IMR-90 (cell line): ENCODE measurements around the gene PCDHA4. TPM values are rescaled to one million over a fixed set of nuclear protein-coding genes. Genes with fewer than 3 reads are reported as not detected.

Experiments used
- ATAC-seq: fragments of 200-7000 bp; cut with Tn5 transposase; 2 replicates; pipeline ENCODE4 v1.9.1; 2020; ENCODE audit warnings: low read depth, mild to moderate bottlenecking, moderate library complexity
- BruUV-seq: library from RNA; stranded (reverse); fragments of 400-500 nt; replicated peaks from 2 replicates; lab custom pipeline; 2021; lab: Mats Ljungman, UMichigan
- CTCF ChIA-PET: fragments of 300-600 bp; formaldehyde crosslinking; extraction: SDS; loops from one replicate; lab custom pipeline; 2021; ENCODE audit warnings: antibody characterized with exemption; lab: Yijun Ruan, JAX
- POLR2A ChIA-PET: fragments of 300-600 bp; sonication (Branson Sonifier 250); formaldehyde crosslinking; loops from one replicate; lab custom pipeline; 2022; ENCODE audit warnings: antibody characterized with exemption; ENCODE audit not compliant: unreplicated experiment; lab: Charles Lee
- DNase-seq: peaks from one replicate; pipeline ENCODE4 v3.0.0; 2013
- H2AFZ ChIP-seq: replicated peaks from 2 replicates; pipeline ENCODE3; 2013; ENCODE audit warnings: low read length, mild to moderate bottlenecking; ENCODE audit not compliant: poor library complexity
- H2AK5ac ChIP-seq: 2 replicates; pipeline ENCODE4 v1.6.1; 2013; ENCODE audit warnings: low read depth, low read length, inconsistent platforms
- H2AK9ac ChIP-seq: replicated peaks from 2 replicates; pipeline ENCODE3; 2013; ENCODE audit warnings: mild to moderate bottlenecking, low read depth, low read length, moderate library complexity; ENCODE audit not compliant: poor library complexity
- H2BK120ac ChIP-seq: 2 replicates; pipeline ENCODE4 v1.6.1; 2013; ENCODE audit warnings: low read depth, low read length, inconsistent platforms
- H2BK15ac ChIP-seq: 3 replicates; pipeline ENCODE4 v1.6.1; 2013; ENCODE audit warnings: low read depth, low read length, inconsistent platforms
- H2BK20ac ChIP-seq: 2 replicates; pipeline ENCODE4 v1.6.1; 2013; ENCODE audit warnings: low read depth, mild to moderate bottlenecking, inconsistent platforms, low read length, moderate library complexity
- H2BK5ac ChIP-seq: 2 replicates; pipeline ENCODE4 v1.6.1; 2013; ENCODE audit warnings: mild to moderate bottlenecking, low read depth, low read length, inconsistent platforms; ENCODE audit not compliant: poor library complexity, severe bottlenecking
- H3K14ac ChIP-seq: replicated peaks from 2 replicates; pipeline ENCODE4 v1.6.1; 2013; ENCODE audit warnings: low read depth, low read length, inconsistent platforms
- H3K18ac ChIP-seq: 2 replicates; pipeline ENCODE4 v1.6.1; 2013; ENCODE audit warnings: low read depth, low read length, control low read depth
- H3K23ac ChIP-seq: 2 replicates; pipeline ENCODE4 v1.6.1; 2013; ENCODE audit warnings: low read depth, low read length, inconsistent platforms
- H3K27ac ChIP-seq: 2 replicates; pipeline ENCODE4 v1.5.1; 2013; ENCODE audit warnings: mild to moderate bottlenecking, control low read depth, low read length; ENCODE audit not compliant: insufficient read depth
- H3K27me3 ChIP-seq: 2 replicates; pipeline ENCODE4 v1.6.1; 2013; ENCODE audit warnings: low read length; ENCODE audit not compliant: control insufficient read depth, insufficient read depth
- H3K36me3 ChIP-seq: 2 replicates; pipeline ENCODE4 v1.6.1; 2013; ENCODE audit warnings: low read length, mixed read lengths; ENCODE audit not compliant: control insufficient read depth, insufficient read depth
- H3K4ac ChIP-seq: 2 replicates; pipeline ENCODE4 v1.6.1; 2013; ENCODE audit warnings: low read depth, low read length, inconsistent platforms
- H3K4me1 ChIP-seq: 2 replicates; pipeline ENCODE4 v1.6.1; 2013; ENCODE audit warnings: low read length, mixed read lengths; ENCODE audit not compliant: control insufficient read depth, insufficient read depth
- H3K4me2 ChIP-seq: 2 replicates; pipeline ENCODE4 v1.6.1; 2013; ENCODE audit warnings: low read depth, mild to moderate bottlenecking, control low read depth, low read length, moderate library complexity
- H3K4me3 ChIP-seq: 2 replicates; pipeline ENCODE4 v1.5.1; 2013; ENCODE audit warnings: low read depth, mild to moderate bottlenecking, control low read depth, low read length, moderate library complexity; ENCODE audit not compliant: insufficient read depth
- H3K56ac ChIP-seq: 2 replicates; pipeline ENCODE4 v1.6.1; 2013; ENCODE audit warnings: low read length, inconsistent platforms; ENCODE audit not compliant: insufficient read depth; ENCODE audit errors: extremely low read depth
- H3K79me1 ChIP-seq, 2 experiments: 2 replicates each; pipeline ENCODE4 v1.6.1; 2013; ENCODE audit warnings: low read length in 2 of 2, inconsistent platforms in 1 of 2, low read depth in 1 of 2
- H3K9ac ChIP-seq: 2 replicates; pipeline ENCODE4 v1.6.1; 2013; ENCODE audit warnings: low read depth, low read length, control low read depth
- H3K9me1 ChIP-seq: 2 replicates; pipeline ENCODE4 v1.6.1; 2013; ENCODE audit warnings: low read length, inconsistent platforms; ENCODE audit not compliant: insufficient read depth
- H3K9me3 ChIP-seq: 2 replicates; pipeline ENCODE4 v1.6.1; 2013; ENCODE audit warnings: low read length; ENCODE audit not compliant: control insufficient read depth, insufficient read depth
- H4K20me1 ChIP-seq: 2 replicates; pipeline ENCODE4 v1.6.1; 2013; ENCODE audit warnings: low read length, inconsistent platforms; ENCODE audit not compliant: insufficient read depth
- H4K5ac ChIP-seq: 2 replicates; pipeline ENCODE4 v1.6.1; 2013; ENCODE audit warnings: mild to moderate bottlenecking, low read depth, low read length, control low read depth
- H4K8ac ChIP-seq, 2 experiments: 2 replicates each; pipeline ENCODE4 v1.6.1; 2013; ENCODE audit warnings: low read depth in 2 of 2, low read length in 2 of 2, control low read depth in 1 of 2, inconsistent platforms in 1 of 2
- H4K91ac ChIP-seq: 2 replicates; pipeline ENCODE4 v1.6.1; 2013; ENCODE audit warnings: low read depth, low read length, inconsistent platforms; ENCODE audit not compliant: insufficient read depth
- BHLHE40 ChIP-seq: fragments of 150-350 bp; IDR thresholded peaks from 2 replicates; pipeline ENCODE4 v1.6.1; 2016; ENCODE audit warnings: mild to moderate bottlenecking, low read depth, low read length
- CEBPB ChIP-seq: IDR thresholded peaks from 2 replicates; pipeline ENCODE4 v1.6.1; 2012; ENCODE audit warnings: low read depth, low read length, improper control_type of control experiment
- CHD1 ChIP-seq: IDR thresholded peaks from 2 replicates; pipeline ENCODE4 v1.6.1; 2012; ENCODE audit warnings: low read depth, low read length, improper control_type of control experiment
- FOS ChIP-seq: fragments of 150-350 bp; IDR thresholded peaks from 2 replicates; pipeline ENCODE4 v1.6.1; 2016; ENCODE audit warnings: low read depth, low read length
- MAFK ChIP-seq: IDR thresholded peaks from 2 replicates; pipeline ENCODE4 v1.6.1; 2012; ENCODE audit warnings: low read depth, low read length, improper control_type of control experiment
- MAZ ChIP-seq: IDR thresholded peaks from 2 replicates; pipeline ENCODE4 v1.6.1; 2012; ENCODE audit warnings: low read depth, mild to moderate bottlenecking, low read length, improper control_type of control experiment, moderate library complexity, borderline replicate concordance
- MXI1 ChIP-seq: IDR thresholded peaks from 2 replicates; pipeline ENCODE4 v1.6.1; 2012; ENCODE audit warnings: low read depth, mild to moderate bottlenecking, low read length, moderate library complexity, borderline replicate concordance
- NFE2L2 ChIP-seq: fragments of 150-350 bp; IDR thresholded peaks from 2 replicates; pipeline ENCODE4 v1.6.1; 2016; ENCODE audit warnings: low read depth, mild to moderate bottlenecking, low read length
- POLR2A ChIP-seq: IDR thresholded peaks from 2 replicates; pipeline ENCODE4 v1.6.1; 2012; ENCODE audit warnings: mild to moderate bottlenecking, low read depth, low read length
- RAD21 ChIP-seq: IDR thresholded peaks from 2 replicates; pipeline ENCODE4 v1.6.1; 2012; ENCODE audit warnings: low read length, improper control_type of control experiment
- RCOR1 ChIP-seq: IDR thresholded peaks from 2 replicates; pipeline ENCODE4 v1.6.1; 2012; ENCODE audit warnings: mild to moderate bottlenecking, low read length, improper control_type of control experiment; ENCODE audit not compliant: insufficient replicate concordance
- RFX5 ChIP-seq: IDR thresholded peaks from 2 replicates; pipeline ENCODE4 v1.8.0; 2012; ENCODE audit warnings: low read depth, mild to moderate bottlenecking, low read length, moderate library complexity
- SMC3 ChIP-seq: fragments of 150-350 bp; IDR thresholded peaks from 2 replicates; pipeline ENCODE4 v1.6.1; 2016; ENCODE audit warnings: low read depth, mild to moderate bottlenecking, antibody characterized with exemption, low read length, moderate library complexity
- whole genome bisulfite sequencing, 2 experiments: methylation state at CpG; one replicate each; pipeline versions ENCODE4 v1.1.5 to v1.1.7; 2013; ENCODE audit warnings: missing lambda C conversion rate in 2 of 2; ENCODE audit not compliant: insufficient read length in 1 of 2; ENCODE audit errors: extremely low coverage in 2 of 2; 5-methylcytosine and 5-hydroxymethylcytosine counted together
- dilution Hi-C: fragments of 300-500 bp; cut with HindIII; formaldehyde crosslinking; loops from one replicate; pipeline ENCODE4 v1.14.3; 2018; ENCODE audit warnings: low sequenced_read_pairs; ENCODE audit not compliant: unreplicated experiment
- in situ Hi-C: fragments of 300-500 bp; cut with MboI; formaldehyde crosslinking; loops from 3 replicates; pipeline ENCODE4 v1.14.3; 2019; ENCODE audit warnings: low sequenced_read_pairs, inconsistent platforms, mixed read lengths
- intact Hi-C: fragments of 100-400 bp; cut with micrococcal nuclease; formaldehyde crosslinking; loops from 2 replicates; pipeline ENCODE4 v1.10.0; 2022
- polyA plus RNA-seq, 3 experiments: library from polyadenylated mRNA; depleted of rRNA; stranded (reverse); fragments of >200 nt; gene quantifications; 2 replicates each; pipeline ENCODE4 v1.2.3, GENCODE V29; 2012; ENCODE audit warnings: low replicate concordance in 1 of 3
- total RNA-seq: library from RNA; depleted of rRNA; stranded (reverse); fragments of >200 nt; gene quantifications from 2 replicates; pipeline ENCODE4 v1.2.3, GENCODE V29; 2012
- TF ChIP-seq, protein P1 (sequence below): fragments of 150-350 bp; IDR thresholded peaks from 2 replicates; pipeline ENCODE4 v1.6.1; 2016; ENCODE audit warnings: low read depth, mild to moderate bottlenecking, low read length, moderate library complexity, borderline replicate concordance
- TF ChIP-seq, protein P2 (sequence below): fragments of 150-350 bp; IDR thresholded peaks from 2 replicates; pipeline ENCODE4 v1.6.1; 2017; ENCODE audit warnings: mild to moderate bottlenecking, antibody characterized with exemption, low read length, low read depth

The PCDHA4 gene
- total and polyA plus RNA-seq, 2 of the 4 experiments (the other 2 are of a cell fraction) = under 0.01 to 0.02 TPM

- WGBS, 2 experiments = no CpG with 5 or more reads among the region's 2 CpGs
Measured at GRCh38 chr5:140791089-140791488, 15.8 kb upstream of the PCDHA4 start.

More at GRCh38 chr5:140791089-140791488, 15.8 kb upstream of the PCDHA4 start:
- H3K9me3 ChIP-seq = peaks cover 27% of the 10 kb centered on the region
- H3K4me1 ChIP-seq = no peaks in the 10 kb centered on the region
- H2BK120ac ChIP-seq = no peak overlapping the region
- POLR2A ChIA-PET = no interaction called here
- H2AK5ac ChIP-seq = no peak overlapping the region
- H2BK5ac ChIP-seq = no peak overlapping the region
- H3K79me1 ChIP-seq = no peaks in the 10 kb centered on the region
- in situ Hi-C loops = no loop called here
- CTCF ChIA-PET = no interaction called here
- no peak overlapping the region for H3K4me2 ChIP-seq
- no peak overlapping the region for H4K91ac ChIP-seq
- ATAC-seq (no peak), DNase-seq (no peak)
- H2BK20ac ChIP-seq = no peak overlapping the region
- H3K9ac ChIP-seq = no peak overlapping the region
- no peak overlapping the region for H3K18ac ChIP-seq
- intact Hi-C loops = no loop called here
- no peak overlapping the region for H4K5ac ChIP-seq
- TF ChIP-seq SMC3 (no peak), NFE2L2 (no peak), MAZ (no peak), FOS (no peak), MAFK (no peak), RCOR1 (no peak), CHD1 (no peak), RAD21 (no peak), POLR2A (no peak), MXI1 (no peak), CEBPB (no peak), RFX5 (no peak), BHLHE40 (no peak)
- TF ChIP-seq, protein P1, sequence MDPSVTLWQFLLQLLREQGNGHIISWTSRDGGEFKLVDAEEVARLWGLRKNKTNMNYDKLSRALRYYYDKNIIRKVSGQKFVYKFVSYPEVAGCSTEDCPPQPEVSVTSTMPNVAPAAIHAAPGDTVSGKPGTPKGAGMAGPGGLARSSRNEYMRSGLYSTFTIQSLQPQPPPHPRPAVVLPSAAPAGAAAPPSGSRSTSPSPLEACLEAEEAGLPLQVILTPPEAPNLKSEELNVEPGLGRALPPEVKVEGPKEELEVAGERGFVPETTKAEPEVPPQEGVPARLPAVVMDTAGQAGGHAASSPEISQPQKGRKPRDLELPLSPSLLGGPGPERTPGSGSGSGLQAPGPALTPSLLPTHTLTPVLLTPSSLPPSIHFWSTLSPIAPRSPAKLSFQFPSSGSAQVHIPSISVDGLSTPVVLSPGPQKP = no peak
- TF ChIP-seq, protein P2, sequence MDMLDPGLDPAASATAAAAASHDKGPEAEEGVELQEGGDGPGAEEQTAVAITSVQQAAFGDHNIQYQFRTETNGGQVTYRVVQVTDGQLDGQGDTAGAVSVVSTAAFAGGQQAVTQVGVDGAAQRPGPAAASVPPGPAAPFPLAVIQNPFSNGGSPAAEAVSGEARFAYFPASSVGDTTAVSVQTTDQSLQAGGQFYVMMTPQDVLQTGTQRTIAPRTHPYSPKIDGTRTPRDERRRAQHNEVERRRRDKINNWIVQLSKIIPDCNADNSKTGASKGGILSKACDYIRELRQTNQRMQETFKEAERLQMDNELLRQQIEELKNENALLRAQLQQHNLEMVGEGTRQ = no peak
- H3K9me1 ChIP-seq = no peaks in the 10 kb centered on the region
- H2AFZ ChIP-seq = no peak overlapping the region
- H3K27me3 ChIP-seq = no peaks in the 10 kb centered on the region
- H3K23ac ChIP-seq = no peak overlapping the region
- H4K20me1 ChIP-seq = no peaks in the 10 kb centered on the region
- dilution Hi-C loops = no loop called here
- no peak overlapping the region for H3K56ac ChIP-seq
- H4K8ac ChIP-seq = no peak overlapping the region
- H3K4ac ChIP-seq = no peak overlapping the region
- H3K4me3 ChIP-seq = no peak overlapping the region
- no peak overlapping the region for H3K27ac ChIP-seq
- H2BK15ac ChIP-seq = no peak overlapping the region
- no peak overlapping the region for H2AK9ac ChIP-seq
- H3K36me3 ChIP-seq = no peaks in the 10 kb centered on the region
- no peak overlapping the region for H3K14ac ChIP-seq
- BruUV-seq = no TSS peak
